Hepatocyte (in vitro differentiated cells): ENCODE data around the gene CLN5.

Experiments used
- EZH2phosphoT487 ChIP-seq: fragments of 200-600 bp; sonication (generic); IDR thresholded peaks from one replicate; pipeline ENCODE4 v1.6.1; 2018; ENCODE audit warnings: antibody characterized with exemption, mild to moderate bottlenecking, low read depth, moderate library complexity; ENCODE audit not compliant: unreplicated experiment, severe bottlenecking
- TF ChIP-seq, protein P1 (sequence below): fragments of 200-600 bp; sonication (generic); IDR thresholded peaks from 2 replicates; pipeline ENCODE4 v1.5.1; 2016; ENCODE audit warnings: antibody characterized with exemption, mild to moderate bottlenecking; ENCODE audit not compliant: poor library complexity

DNA sequence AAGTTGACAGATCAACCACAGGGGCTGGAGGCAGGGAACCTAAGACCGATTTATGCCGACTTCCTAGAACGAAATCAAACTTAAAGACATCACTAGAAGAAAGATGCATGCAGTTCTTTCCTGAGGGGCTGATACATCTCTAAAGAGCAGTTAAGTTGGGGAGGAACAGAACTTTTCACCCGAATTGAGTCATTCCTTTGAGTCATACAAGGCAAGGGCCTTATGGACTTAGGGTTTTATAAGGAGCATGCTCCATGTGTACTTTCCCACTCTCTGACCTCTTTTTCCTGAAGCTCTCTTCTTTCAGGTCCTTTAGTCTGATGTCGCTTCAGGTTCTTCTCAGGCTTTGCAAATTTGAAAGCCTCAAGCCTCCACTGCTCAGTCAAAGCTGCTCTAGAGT is 43.0 kb downstream of the CLN5 start:
- TF ChIP-seq, protein P1, sequence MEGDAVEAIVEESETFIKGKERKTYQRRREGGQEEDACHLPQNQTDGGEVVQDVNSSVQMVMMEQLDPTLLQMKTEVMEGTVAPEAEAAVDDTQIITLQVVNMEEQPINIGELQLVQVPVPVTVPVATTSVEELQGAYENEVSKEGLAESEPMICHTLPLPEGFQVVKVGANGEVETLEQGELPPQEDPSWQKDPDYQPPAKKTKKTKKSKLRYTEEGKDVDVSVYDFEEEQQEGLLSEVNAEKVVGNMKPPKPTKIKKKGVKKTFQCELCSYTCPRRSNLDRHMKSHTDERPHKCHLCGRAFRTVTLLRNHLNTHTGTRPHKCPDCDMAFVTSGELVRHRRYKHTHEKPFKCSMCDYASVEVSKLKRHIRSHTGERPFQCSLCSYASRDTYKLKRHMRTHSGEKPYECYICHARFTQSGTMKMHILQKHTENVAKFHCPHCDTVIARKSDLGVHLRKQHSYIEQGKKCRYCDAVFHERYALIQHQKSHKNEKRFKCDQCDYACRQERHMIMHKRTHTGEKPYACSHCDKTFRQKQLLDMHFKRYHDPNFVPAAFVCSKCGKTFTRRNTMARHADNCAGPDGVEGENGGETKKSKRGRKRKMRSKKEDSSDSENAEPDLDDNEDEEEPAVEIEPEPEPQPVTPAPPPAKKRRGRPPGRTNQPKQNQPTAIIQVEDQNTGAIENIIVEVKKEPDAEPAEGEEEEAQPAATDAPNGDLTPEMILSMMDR, result no peak
- no peak for TF ChIP-seq EZH2phosphoT487
